CD14-positive monocyte (primary cell): ENCODE measurements around the gene TASOR2. TPM values are rescaled to one million over a fixed set of nuclear protein-coding genes. Genes with fewer than 3 reads are reported as not detected.

ENCODE experiments used
- DNase-seq, 3 donors: peaks; one replicate each; pipeline ENCODE4 v3.0.0-alpha.2; 2011 to 2022
- H2AFZ ChIP-seq: 2 replicates; pipeline ENCODE4 v1.6.0; 2012; ENCODE audit warnings: mild to moderate bottlenecking, low read depth, low read length, inconsistent platforms; ENCODE audit not compliant: insufficient read depth, poor library complexity, severe bottlenecking
- H3K27ac ChIP-seq, 2 donors: 1 replicate in 1 of 2; 2 replicates in 1 of 2; pipeline ENCODE4 v1.5.1; 2012 to 2013; ENCODE audit warnings: low read length in 2 of 2, control low read depth in 1 of 2, inconsistent platforms in 1 of 2, low read depth in 1 of 2, mild to moderate bottlenecking in 1 of 2
- H3K27me3 ChIP-seq, 2 donors: one replicate each; pipeline versions ENCODE4 v1.6.0 to v1.6.1; 2011 to 2013; ENCODE audit warnings: low read length in 2 of 2; ENCODE audit not compliant: control insufficient read depth in 2 of 2, insufficient read depth in 2 of 2
- H3K36me3 ChIP-seq, 2 donors: replicated peaks in 1 of 2; 1 replicate in 1 of 2; 2 replicates in 1 of 2; pipeline versions ENCODE4 v1.5.1 to v1.6.1; 2012 to 2013; ENCODE audit warnings: low read length in 2 of 2, control low read depth in 1 of 2, inconsistent platforms in 1 of 2, mild to moderate bottlenecking in 1 of 2; ENCODE audit not compliant: insufficient read depth in 2 of 2, control insufficient read depth in 1 of 2
- H3K4me1 ChIP-seq, 2 donors: 1 replicate in 1 of 2; 2 replicates in 1 of 2; pipeline versions ENCODE4 v1.5.1 to v1.6.1; 2012 to 2013; ENCODE audit warnings: low read length in 2 of 2, control low read depth in 1 of 2, inconsistent platforms in 1 of 2, mild to moderate bottlenecking in 1 of 2, moderate library complexity in 1 of 2; ENCODE audit not compliant: insufficient read depth in 2 of 2, control insufficient read depth in 1 of 2
- H3K4me2 ChIP-seq: replicated peaks from 2 replicates; pipeline ENCODE3; 2012; ENCODE audit warnings: low read length, moderate library complexity, mild to moderate bottlenecking; ENCODE audit not compliant: poor library complexity, severe bottlenecking; ENCODE audit errors: extremely low read depth
- H3K4me3 ChIP-seq, 3 experiments: fragments of 200-600 bp in 1 of 3; sonication (generic) in 1 of 3; replicated peaks in 1 of 3; 1 replicate in 2 of 3; 2 replicates in 1 of 3; pipeline ENCODE4 v1.5.1; 2011 to 2013; ENCODE audit warnings: low read length in 3 of 3, mild to moderate bottlenecking in 3 of 3, control low read depth in 2 of 3, low read depth in 2 of 3, inconsistent platforms in 1 of 3, moderate library complexity in 1 of 3
- H3K79me2 ChIP-seq: 2 replicates; pipeline ENCODE4 v1.6.0; 2012; ENCODE audit warnings: mild to moderate bottlenecking, control low read depth, inconsistent platforms, low read length, moderate library complexity; ENCODE audit not compliant: insufficient read depth
- H3K9ac ChIP-seq: 2 replicates; pipeline ENCODE4 v1.6.0; 2017; ENCODE audit warnings: low read length, mild to moderate bottlenecking; ENCODE audit not compliant: insufficient read depth, poor library complexity, severe bottlenecking
- H3K9me3 ChIP-seq, 2 donors: replicated peaks in 1 of 2; 1 replicate in 1 of 2; 2 replicates in 1 of 2; pipeline versions ENCODE4 v1.5.1 to v1.6.1; 2012 to 2013; ENCODE audit warnings: low read length in 2 of 2, control low read depth in 1 of 2; ENCODE audit not compliant: control insufficient read depth in 1 of 2, insufficient read depth in 1 of 2
- H4K20me1 ChIP-seq: 2 replicates; pipeline ENCODE4 v1.6.0; 2012; ENCODE audit warnings: mild to moderate bottlenecking, low read length, control low read depth, moderate library complexity; ENCODE audit not compliant: insufficient read depth
- H3K27ac Mint-ChIP-seq, 7 donors: one replicate each; pipeline ENCODE4 v1.8.0; 2020; ENCODE audit warnings: mild to moderate bottlenecking in 7 of 7, mixed read lengths in 7 of 7, moderate library complexity in 6 of 7, inconsistent platforms in 2 of 7
- H3K27me3 Mint-ChIP-seq, 3 donors: one replicate each; pipeline ENCODE4 v1.8.0; 2021 to 2022; ENCODE audit warnings: low read depth in 3 of 3, mild to moderate bottlenecking in 3 of 3, mixed read lengths in 3 of 3, moderate library complexity in 3 of 3, inconsistent platforms in 1 of 3
- H3K36me3 Mint-ChIP-seq, 2 donors: one replicate each; pipeline ENCODE4 v1.8.0; 2020; ENCODE audit warnings: mixed read lengths in 2 of 2, inconsistent platforms in 1 of 2, mild to moderate bottlenecking in 1 of 2
- H3K4me1 Mint-ChIP-seq: one replicate; pipeline ENCODE4 v1.8.0; 2020; ENCODE audit warnings: mild to moderate bottlenecking, mixed read lengths
- H3K4me3 Mint-ChIP-seq, 2 donors: one replicate each; pipeline ENCODE4 v1.8.0; 2020; ENCODE audit warnings: mild to moderate bottlenecking in 2 of 2, mixed read lengths in 2 of 2, moderate library complexity in 1 of 2
- H3K9me3 Mint-ChIP-seq, 7 donors: one replicate each; pipeline ENCODE4 v1.8.0; 2020 to 2022; ENCODE audit warnings: mixed read lengths in 7 of 7, mild to moderate bottlenecking in 6 of 7, moderate library complexity in 6 of 7, inconsistent platforms in 2 of 7
- CTCF ChIP-seq: fragments of 200-600 bp; IDR thresholded peaks from one replicate; pipeline ENCODE4 v1.8.0; 2022; ENCODE audit warnings: antibody characterized with exemption, mild to moderate bottlenecking
- WGBS: methylation state at CpG from one replicate; pipeline ENCODE4 v1.1.5; 2013; ENCODE audit warnings: missing lambda C conversion rate; ENCODE audit not compliant: insufficient coverage; 5-methylcytosine and 5-hydroxymethylcytosine counted together
- intact Hi-C, 2 donors: fragments of 100-400 bp; cut with micrococcal nuclease; formaldehyde crosslinking; loops; one replicate each; pipeline versions ENCODE4 v1.15.0 to v1.15.1; 2023
- polyA plus RNA-seq, 3 donors: library from polyadenylated mRNA; depleted of rRNA in 1 of 3; unstranded in 2 of 3; stranded (reverse) in 1 of 3; fragments of 300-500 nt in 2 of 3; fragments of >200 nt in 1 of 3; fragmentation: Illumina TruSeq in 2 of 3; gene quantifications; 1 replicate in 2 of 3; 2 replicates in 1 of 3; pipeline ENCODE4 v1.2.3, GENCODE V29; 2012 to 2021

TASOR2 gene
- polyA plus RNA-seq, 3 donors, result 3.2 to 12.3 (median 9.5) TPM

GRCh38 chr10:5668429-5668828, 16.2 kb upstream of the TASOR2 start:
- H3K27ac ChIP-seq, result no peak overlapping the region
- H3K36me3 ChIP-seq, result no peaks in the 10 kb centered on the region
- peaks cover under 1 to 5% (median 3%) of the 10 kb centered on the region in 7 donors for H3K9me3 Mint-ChIP-seq
- H3K4me1 Mint-ChIP-seq, result peaks cover 25% of the 10 kb centered on the region
- TF ChIP-seq CTCF, result no peak
- H3K9ac ChIP-seq, result no peak overlapping the region
- no peak for DNase-seq
- intact Hi-C loops, result no loop called here
- no peaks in the 10 kb centered on the region for H3K9me3 ChIP-seq
- H3K4me1 ChIP-seq, result peaks cover 18 to 26% of the 10 kb centered on the region in 2 donors
- H3K4me2 ChIP-seq, result no peak overlapping the region
- H3K27ac Mint-ChIP-seq, result no peak overlapping the region
- no peak overlapping the region for H3K4me3 ChIP-seq
- no peaks in the 10 kb centered on the region for H3K36me3 Mint-ChIP-seq
- no CpG with 5 or more reads among the region's 4 CpGs for WGBS
- H3K79me2 ChIP-seq, result peaks cover 22% of the 10 kb centered on the region
- H2AFZ ChIP-seq, result no peak overlapping the region
- no peak overlapping the region for H3K4me3 Mint-ChIP-seq
- no peaks in the 10 kb centered on the region for H3K27me3 Mint-ChIP-seq
- H4K20me1 ChIP-seq, result peaks cover 12% of the 10 kb centered on the region
- H3K27me3 ChIP-seq, result no peaks in the 10 kb centered on the region

- no peak overlapping the region for H3K4me3 Mint-ChIP-seq
- Histone ChIP-seq H4K20me1 (peaks cover 4% of the 10 kb centered on the region), H3K4me2 (no peak overlapping the region), H3K27me3 (no peaks in the 10 kb centered on the region), H2AFZ (no peak overlapping the region), H3K79me2 (peaks cover 10% of the 10 kb centered on the region), H3K9me3 (peaks cover 6 to 7% of the 10 kb centered on the region in 2 donors), H3K4me1 (peaks cover 18 to 26% of the 10 kb centered on the region in 2 donors), H3K9ac (no peak overlapping the region), H3K27ac (no peak overlapping the region), H3K36me3 (no peaks in the 10 kb centered on the region), H3K4me3 (no peak overlapping the region)
- H3K27me3 Mint-ChIP-seq, result no peaks in the 10 kb centered on the region
- WGBS, result 100% methylated on average over 1 of the region's 1 CpG
- no peaks in the 10 kb centered on the region for H3K36me3 Mint-ChIP-seq
- H3K4me1 Mint-ChIP-seq, result peaks cover 18% of the 10 kb centered on the region
- DNase-seq, result no peak
- intact Hi-C loops, result no loop called here
- no peak for TF ChIP-seq CTCF
- H3K27ac Mint-ChIP-seq, result no peak overlapping the region
- H3K9me3 Mint-ChIP-seq, result peaks cover 2 to 14% (median 12%) of the 10 kb centered on the region in 7 donors
These were observed 15.0 kb upstream of the TASOR2 start for GRCh38 chr10:5669604-5670003.
